AG10803 (cell line): ENCODE measurements around the gene QRFP.

ENCODE experiments used
- DNase-seq: peaks from one replicate; pipeline ENCODE4 v3.0.0; 2010; ENCODE audit warnings: low read depth
- H3K4me3 ChIP-seq: 2 replicates; pipeline ENCODE4 v1.5.1; 2011; ENCODE audit warnings: mild to moderate bottlenecking, low read length, control low read depth
- TF ChIP-seq, protein P1 (sequence below): conservative IDR thresholded peaks from 2 replicates; pipeline ENCODE4 v1.5.1; 2011; ENCODE audit warnings: mild to moderate bottlenecking, low read length, control low read depth, inconsistent platforms

QRFP gene

GRCh38 chr9:130908878-130909355 lies 12.3 kb upstream of the QRFP start:
- TF ChIP-seq, protein P1, sequence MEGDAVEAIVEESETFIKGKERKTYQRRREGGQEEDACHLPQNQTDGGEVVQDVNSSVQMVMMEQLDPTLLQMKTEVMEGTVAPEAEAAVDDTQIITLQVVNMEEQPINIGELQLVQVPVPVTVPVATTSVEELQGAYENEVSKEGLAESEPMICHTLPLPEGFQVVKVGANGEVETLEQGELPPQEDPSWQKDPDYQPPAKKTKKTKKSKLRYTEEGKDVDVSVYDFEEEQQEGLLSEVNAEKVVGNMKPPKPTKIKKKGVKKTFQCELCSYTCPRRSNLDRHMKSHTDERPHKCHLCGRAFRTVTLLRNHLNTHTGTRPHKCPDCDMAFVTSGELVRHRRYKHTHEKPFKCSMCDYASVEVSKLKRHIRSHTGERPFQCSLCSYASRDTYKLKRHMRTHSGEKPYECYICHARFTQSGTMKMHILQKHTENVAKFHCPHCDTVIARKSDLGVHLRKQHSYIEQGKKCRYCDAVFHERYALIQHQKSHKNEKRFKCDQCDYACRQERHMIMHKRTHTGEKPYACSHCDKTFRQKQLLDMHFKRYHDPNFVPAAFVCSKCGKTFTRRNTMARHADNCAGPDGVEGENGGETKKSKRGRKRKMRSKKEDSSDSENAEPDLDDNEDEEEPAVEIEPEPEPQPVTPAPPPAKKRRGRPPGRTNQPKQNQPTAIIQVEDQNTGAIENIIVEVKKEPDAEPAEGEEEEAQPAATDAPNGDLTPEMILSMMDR = no peak
- no peak overlapping the region for H3K4me3 ChIP-seq
- no peak for DNase-seq

DNA sequence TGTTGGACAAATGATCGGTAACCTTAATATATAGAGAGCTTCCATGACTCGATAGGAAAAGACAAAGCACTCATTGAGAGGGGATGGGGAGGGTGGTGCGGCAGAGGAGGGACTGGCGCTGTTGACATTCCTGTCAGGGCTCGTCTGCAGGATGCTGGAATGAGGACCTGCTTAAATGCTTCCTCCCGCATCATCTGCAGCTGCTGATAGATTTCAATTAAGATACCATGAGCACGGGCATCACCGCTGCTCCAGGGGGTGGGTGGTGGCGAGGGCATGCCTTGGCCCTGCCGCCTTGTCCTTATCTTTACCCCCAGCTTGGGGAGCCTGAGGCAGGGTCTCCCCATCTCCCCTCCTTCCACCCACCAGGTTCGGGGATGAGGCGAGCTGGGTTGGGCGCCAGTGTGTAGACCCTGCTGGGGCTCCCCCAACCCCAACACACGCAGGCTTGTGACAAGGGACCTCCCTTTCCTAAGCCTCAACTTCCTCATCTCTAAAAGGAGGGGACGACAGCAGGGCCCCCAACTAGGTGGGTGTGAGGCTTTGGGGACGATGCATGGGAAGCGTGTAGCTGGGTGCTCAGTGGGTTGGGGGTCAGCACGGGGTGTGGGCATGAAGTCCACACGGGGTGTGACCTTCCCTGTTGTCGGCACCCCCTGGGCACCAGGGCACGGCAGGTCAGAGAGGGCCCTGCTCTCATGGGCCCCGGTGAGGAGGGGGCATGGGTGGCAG lies 11.7 kb upstream of the QRFP start:
- no peak overlapping the region for H3K4me3 ChIP-seq
- no peak for DNase-seq
- TF ChIP-seq, protein P1 = no peak

GRCh38 chr9:130906735-130907416 lies 10.3 kb upstream of the QRFP start:
- H3K4me3 ChIP-seq = no peak overlapping the region
- TF ChIP-seq, protein P1 = no peak
- no peak for DNase-seq

DNA sequence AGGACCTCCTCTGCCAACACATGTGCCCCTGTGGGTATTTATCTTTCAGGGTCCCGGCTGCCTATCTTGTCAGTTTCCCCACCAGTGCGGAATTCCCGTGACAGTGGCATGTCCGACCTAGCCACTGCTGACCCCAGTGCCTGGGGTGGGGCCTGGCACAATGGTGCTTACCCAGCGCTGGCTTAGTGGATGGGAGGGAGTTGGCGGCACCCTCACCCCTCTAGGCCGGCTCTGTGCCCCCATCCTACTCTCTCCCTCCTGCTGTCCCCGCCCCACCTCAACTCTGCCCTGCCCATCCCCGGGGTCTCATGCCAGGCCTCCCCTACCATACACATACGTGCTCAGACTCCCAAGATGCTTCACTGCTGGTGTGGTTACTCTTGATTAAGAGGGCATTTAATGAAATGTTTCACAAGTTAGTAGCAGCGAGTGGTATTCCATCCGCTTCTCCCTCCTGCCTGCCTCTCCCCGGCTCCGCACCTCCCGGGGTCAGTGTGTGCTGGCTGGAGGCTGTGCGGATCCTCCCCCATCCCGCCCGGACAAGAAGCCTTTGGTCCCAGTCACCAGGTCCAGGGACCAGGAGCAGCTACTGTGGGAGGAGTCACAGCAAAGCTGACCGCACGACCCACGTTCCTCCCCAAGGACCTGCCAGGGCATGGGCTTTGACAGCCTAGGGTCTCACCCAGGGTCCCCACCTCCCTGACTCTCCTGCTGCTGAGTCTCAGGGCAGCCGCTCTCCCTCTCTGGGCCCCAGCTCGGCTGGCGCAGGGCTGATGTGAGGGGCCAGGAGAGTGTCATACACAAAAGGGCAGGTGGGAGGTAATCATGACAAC lies 9.5 kb upstream of the QRFP start:
- DNase-seq = no peak
- no peak overlapping the region for H3K4me3 ChIP-seq
- TF ChIP-seq, protein P1 = no peak

DNA sequence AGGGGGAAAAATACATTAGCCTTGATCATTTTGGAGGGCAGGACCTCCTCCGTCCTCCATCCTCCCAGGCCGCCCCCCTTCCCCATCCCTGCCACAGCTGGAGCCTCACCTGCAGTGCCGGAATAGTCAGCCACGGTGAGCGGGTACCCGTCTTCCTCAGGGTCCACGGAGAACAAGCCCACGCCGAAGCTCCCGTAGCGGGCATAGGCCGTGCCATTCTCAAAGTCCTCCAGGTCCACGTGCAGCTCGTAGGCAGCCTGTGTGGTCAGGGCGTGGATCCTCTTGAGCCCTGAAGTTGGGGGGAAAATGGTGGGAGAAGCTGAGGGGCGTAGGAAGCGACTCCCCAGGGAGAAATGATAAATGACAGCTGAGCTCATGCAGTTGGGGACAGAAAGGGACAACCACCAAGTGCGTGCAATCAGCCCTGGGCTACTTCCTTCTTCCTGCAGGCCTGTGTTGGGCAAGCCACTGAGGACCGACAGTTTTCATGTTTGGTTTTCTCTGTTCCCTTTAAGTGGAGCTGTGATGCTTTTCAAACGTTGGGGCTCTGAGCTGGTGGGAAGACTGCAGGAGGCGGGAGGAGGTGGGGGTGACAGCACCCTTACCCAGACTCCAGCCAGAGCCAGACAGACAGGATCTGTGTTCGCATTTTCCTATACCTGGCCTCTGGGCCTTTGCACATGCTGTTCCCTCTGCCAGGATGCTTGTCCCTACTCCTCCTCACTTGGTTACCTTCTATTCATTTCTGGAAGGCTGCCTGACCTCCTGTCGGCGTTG lies 8.7 kb upstream of the QRFP start:
- DNase-seq = no peak
- H3K4me3 ChIP-seq = no peak overlapping the region
- TF ChIP-seq, protein P1 = no peak

- no peak for DNase-seq
- TF ChIP-seq, protein P1 = no peak
- no peak overlapping the region for H3K4me3 ChIP-seq
Measured at GRCh38 chr9:130904070-130905044, 7.7 kb upstream of the QRFP start.
